GM12891 (cell line): ENCODE results near the gene WHRN.

Experiments used
- PAX5 ChIP-seq: IDR thresholded peaks from 2 replicates; pipeline ENCODE4 v1.6.1; 2011; ENCODE audit warnings: low read length, moderate library complexity, mild to moderate bottlenecking; ENCODE audit not compliant: insufficient read depth, severe bottlenecking
- POLR2A ChIP-seq: IDR thresholded peaks from 2 replicates; pipeline ENCODE4 v1.6.1; 2011; ENCODE audit warnings: low read depth, low read length, control low read depth
- POLR2AphosphoS5 ChIP-seq: IDR thresholded peaks from 2 replicates; pipeline ENCODE4 v1.6.1; 2011; ENCODE audit warnings: low read depth, low read length, control low read depth
- TAF1 ChIP-seq: IDR thresholded peaks from 2 replicates; pipeline ENCODE4 v1.6.1; 2011; ENCODE audit warnings: low read depth, low read length, control low read depth

GRCh38 chr9:114462791-114463190 lies 42.5 kb downstream of the WHRN start:
- TF ChIP-seq PAX5 (no peak), POLR2A (no peak), POLR2AphosphoS5 (no peak), TAF1 (no peak)
